ENCODE results near the gene RTL1. TPM values are rescaled to one million over a fixed set of nuclear protein-coding genes. Genes with fewer than 3 reads are reported as not detected.

The RTL1 gene
- total RNA-seq, 1 experiment from 2014 or later, result not detected

DNA sequence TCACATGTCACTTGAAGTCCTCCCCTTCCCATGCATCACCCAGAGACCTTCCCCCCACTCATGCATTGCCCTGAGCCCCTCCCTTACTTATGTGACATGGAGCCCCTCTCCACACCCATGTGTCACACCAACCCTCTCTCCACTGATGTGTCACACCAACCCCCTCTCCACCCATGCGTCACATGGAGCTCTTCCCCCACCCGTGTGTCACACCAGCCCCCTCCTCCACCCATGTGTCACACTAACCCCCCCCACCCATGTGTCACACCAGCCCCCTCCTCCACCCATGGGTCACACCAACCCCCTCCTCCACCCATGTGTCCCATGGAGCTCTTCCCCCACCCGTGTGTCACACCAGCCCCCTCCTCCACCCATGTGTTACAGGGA is 30.4 kb downstream of the RTL1 start:
- Histone ChIP-seq H4K8ac (replicated peaks; ENCODE audit: insufficient read length, low read depth, low read length) (no peak overlapping the region), H4K91ac (ENCODE audit: insufficient read length, low read depth, low read length) (no peak overlapping the region), H3K27ac (ENCODE audit: insufficient read length, low read depth, low read length) (no peak overlapping the region), H3K56ac (ENCODE audit: insufficient read length, low read depth, low read length) (no peak overlapping the region), H3K4me1 (ENCODE audit: insufficient read depth, low read length) (no peaks in the 10 kb centered on the region), H3K23ac (ENCODE audit: insufficient read length, low read depth, low read length) (no peak overlapping the region), H3K14ac (ENCODE audit: insufficient read depth, low read length) (no peak overlapping the region), H2BK20ac (ENCODE audit: low read depth, low read length, poor library complexity, severe bottlenecking) (no peak overlapping the region), H3K23me2 (ENCODE audit: insufficient read length, low read depth, low read length, poor library complexity, severe bottlenecking) (no peaks in the 10 kb centered on the region), H2BK120ac (ENCODE audit: low read depth, low read length, poor library complexity, severe bottlenecking) (no peak overlapping the region), H2BK15ac (ENCODE audit: low read depth, low read length) (no peak overlapping the region), H3T11ph (ENCODE audit: low read length) (no peak overlapping the region), H3K18ac (ENCODE audit: insufficient read length, low read depth, low read length) (no peak overlapping the region), H3K9me3 (ENCODE audit: control insufficient read depth, low read depth, low read length) (no peaks in the 10 kb centered on the region), H2AK5ac (ENCODE audit: insufficient read length, low read length) (no peak overlapping the region), H3K27me3 (ENCODE audit: insufficient read depth, low read length) (no peaks in the 10 kb centered on the region), H2BK5ac (ENCODE audit: insufficient read length, low read length) (no peak overlapping the region), H3K4me2 (ENCODE audit: insufficient read depth, insufficient read length, low read length) (no peak overlapping the region), H2BK12ac (ENCODE audit: insufficient read length, low read depth, low read length) (no peak overlapping the region), H4K5ac (ENCODE audit: insufficient read length, low read depth, low read length) (no peak overlapping the region), H4K20me1 (ENCODE audit: control insufficient read depth, insufficient read depth, insufficient read length) (no peaks in the 10 kb centered on the region), H3K4ac (ENCODE audit: low read depth, low read length) (no peak overlapping the region), H2AFZ (ENCODE audit: low read length) (no peak overlapping the region), H3K79me2 (ENCODE audit: insufficient read depth, low read length) (no peaks in the 10 kb centered on the region), H3K9ac (ENCODE audit: extremely low read depth, insufficient read length, low read length) (no peak overlapping the region), H3K79me1 (ENCODE audit: insufficient read depth, low read depth, low read length, poor library complexity, severe bottlenecking) (no peaks in the 10 kb centered on the region)
- Mint-ChIP-seq H3K27ac (no peak overlapping the region), H3K9me3 (peaks cover 10 to 11% of the 10 kb centered on the region in 2 experiments; a peak in 4 of 5 replicates), H3K36me3 (ENCODE audit: insufficient read depth in 1 of 3, low read depth in 3 of 3) (peaks cover 0 to 3% (median 0%) of the 10 kb centered on the region in 3 experiments; a peak in 1 of 7 replicates), H3K4me3 (no peak overlapping the region), H3K27me3 (ENCODE audit: low read depth) (peaks cover 5% of the 10 kb centered on the region), H3K4me1 (no peaks in the 10 kb centered on the region)
- DNase-seq, result no peak
- WGBS (ENCODE audit: extremely low coverage, insufficient read length, low lambda C conversion rate), result no CpG with 5 or more reads among the region's 3 CpGs
- TF ChIP-seq, protein P1, sequence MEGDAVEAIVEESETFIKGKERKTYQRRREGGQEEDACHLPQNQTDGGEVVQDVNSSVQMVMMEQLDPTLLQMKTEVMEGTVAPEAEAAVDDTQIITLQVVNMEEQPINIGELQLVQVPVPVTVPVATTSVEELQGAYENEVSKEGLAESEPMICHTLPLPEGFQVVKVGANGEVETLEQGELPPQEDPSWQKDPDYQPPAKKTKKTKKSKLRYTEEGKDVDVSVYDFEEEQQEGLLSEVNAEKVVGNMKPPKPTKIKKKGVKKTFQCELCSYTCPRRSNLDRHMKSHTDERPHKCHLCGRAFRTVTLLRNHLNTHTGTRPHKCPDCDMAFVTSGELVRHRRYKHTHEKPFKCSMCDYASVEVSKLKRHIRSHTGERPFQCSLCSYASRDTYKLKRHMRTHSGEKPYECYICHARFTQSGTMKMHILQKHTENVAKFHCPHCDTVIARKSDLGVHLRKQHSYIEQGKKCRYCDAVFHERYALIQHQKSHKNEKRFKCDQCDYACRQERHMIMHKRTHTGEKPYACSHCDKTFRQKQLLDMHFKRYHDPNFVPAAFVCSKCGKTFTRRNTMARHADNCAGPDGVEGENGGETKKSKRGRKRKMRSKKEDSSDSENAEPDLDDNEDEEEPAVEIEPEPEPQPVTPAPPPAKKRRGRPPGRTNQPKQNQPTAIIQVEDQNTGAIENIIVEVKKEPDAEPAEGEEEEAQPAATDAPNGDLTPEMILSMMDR (conservative IDR thresholded peaks at IDR 0.05), result no peak

Data from H9 (cell line).